Measurements from ENCODE around the gene LMAN2.

DNA sequence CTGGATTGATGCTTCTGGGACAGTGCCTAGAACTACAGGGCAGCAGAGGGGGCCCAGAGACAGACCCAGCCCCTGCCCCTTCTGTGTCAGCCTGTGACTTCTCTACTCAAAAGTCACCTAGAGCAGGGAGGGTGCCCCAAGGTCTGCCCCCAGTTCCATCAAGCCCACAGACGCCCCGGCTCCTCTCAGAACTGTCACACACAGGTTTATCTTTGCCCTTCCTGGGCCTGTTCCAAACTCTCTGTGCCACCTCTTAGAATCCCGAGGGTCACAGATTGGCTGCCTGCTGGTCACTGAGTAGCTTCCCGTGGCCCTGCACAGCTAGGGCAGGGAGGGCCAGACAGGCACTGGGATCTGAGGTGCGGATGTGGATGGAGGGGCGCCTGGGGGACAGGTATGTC is 8.0 kb upstream of the LMAN2 start:
- no peak for TF ChIP-seq BCL11B (tag by site-specific recombination; IDR thresholded peaks at IDR 0.05; ENCODE audit: low read depth)
- TF ChIP-seq, protein P1, sequence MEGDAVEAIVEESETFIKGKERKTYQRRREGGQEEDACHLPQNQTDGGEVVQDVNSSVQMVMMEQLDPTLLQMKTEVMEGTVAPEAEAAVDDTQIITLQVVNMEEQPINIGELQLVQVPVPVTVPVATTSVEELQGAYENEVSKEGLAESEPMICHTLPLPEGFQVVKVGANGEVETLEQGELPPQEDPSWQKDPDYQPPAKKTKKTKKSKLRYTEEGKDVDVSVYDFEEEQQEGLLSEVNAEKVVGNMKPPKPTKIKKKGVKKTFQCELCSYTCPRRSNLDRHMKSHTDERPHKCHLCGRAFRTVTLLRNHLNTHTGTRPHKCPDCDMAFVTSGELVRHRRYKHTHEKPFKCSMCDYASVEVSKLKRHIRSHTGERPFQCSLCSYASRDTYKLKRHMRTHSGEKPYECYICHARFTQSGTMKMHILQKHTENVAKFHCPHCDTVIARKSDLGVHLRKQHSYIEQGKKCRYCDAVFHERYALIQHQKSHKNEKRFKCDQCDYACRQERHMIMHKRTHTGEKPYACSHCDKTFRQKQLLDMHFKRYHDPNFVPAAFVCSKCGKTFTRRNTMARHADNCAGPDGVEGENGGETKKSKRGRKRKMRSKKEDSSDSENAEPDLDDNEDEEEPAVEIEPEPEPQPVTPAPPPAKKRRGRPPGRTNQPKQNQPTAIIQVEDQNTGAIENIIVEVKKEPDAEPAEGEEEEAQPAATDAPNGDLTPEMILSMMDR (tag by site-specific recombination; IDR thresholded peaks at IDR 0.05): no peak
